Type B pancreatic cell (in vitro differentiated cells): Measurements from ENCODE around the gene CSTPP1. TPM values are rescaled to one million over a fixed set of nuclear protein-coding genes. Genes with fewer than 3 reads are reported as not detected.

ENCODE experiments used
- DNase-seq: peaks from one replicate; pipeline ENCODE4 v3.0.0; 2021; ENCODE audit warnings: mixed read lengths; ENCODE audit not compliant: unreplicated experiment; ENCODE audit errors: extremely low spot score
- H3K27ac Mint-ChIP-seq: 2 replicates; pipeline ENCODE4 v1.8.0; 2021; ENCODE audit warnings: mild to moderate bottlenecking, mixed read lengths
- H3K27me3 Mint-ChIP-seq: 2 replicates; pipeline ENCODE4 v1.8.0; 2021; ENCODE audit warnings: mixed read lengths
- H3K36me3 Mint-ChIP-seq: 2 replicates; pipeline ENCODE4 v1.8.0; 2021; ENCODE audit warnings: mixed read lengths
- H3K4me1 Mint-ChIP-seq: one replicate; pipeline ENCODE4 v1.8.0; 2021; ENCODE audit warnings: mixed read lengths; ENCODE audit not compliant: unreplicated experiment
- H3K4me3 Mint-ChIP-seq: 2 replicates; pipeline ENCODE4 v1.8.0; 2021; ENCODE audit warnings: mild to moderate bottlenecking, mixed read lengths
- H3K9me3 Mint-ChIP-seq: 2 replicates; pipeline ENCODE4 v1.8.0; 2021; ENCODE audit warnings: mixed read lengths
- total RNA-seq: library from RNA; stranded (reverse); gene quantifications from 2 replicates; pipeline ENCODE4 v1.2.1, GENCODE V29; 2021; ENCODE audit warnings: low replicate concordance
- TF ChIP-seq, protein P1 (sequence below): fragments of 200-600 bp; sonication (generic); conservative IDR thresholded peaks from 2 replicates; pipeline ENCODE4 v1.5.0; 2021; ENCODE audit warnings: antibody characterized with exemption, mild to moderate bottlenecking

The CSTPP1 gene
- total RNA-seq, 1 donor from 2014 or later: 44.4 TPM

DNA sequence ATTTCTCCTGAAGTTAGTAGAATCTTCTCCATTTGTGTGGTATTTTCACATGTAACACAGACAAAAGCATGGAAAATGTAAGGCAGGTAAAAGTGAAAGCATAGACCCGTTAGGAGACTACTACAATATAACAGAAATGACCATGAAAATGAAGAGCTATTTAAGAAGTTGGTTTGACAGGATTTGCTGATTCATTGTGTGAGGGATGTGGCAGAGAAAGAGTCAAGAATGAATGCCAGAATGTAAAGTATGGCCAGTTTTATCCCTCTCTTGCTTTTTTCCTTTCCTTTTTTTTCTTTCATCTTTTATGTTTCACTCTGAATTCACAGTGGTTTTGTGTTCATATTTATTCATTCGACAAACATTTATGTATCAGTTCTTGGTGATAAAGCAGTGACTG is 124.2 kb downstream of the CSTPP1 start:
- H3K4me1 Mint-ChIP-seq: peaks cover 18% of the 10 kb centered on the region
- no peaks in the 10 kb centered on the region for H3K27me3 Mint-ChIP-seq
- no peak overlapping the region for H3K4me3 Mint-ChIP-seq
- H3K27ac Mint-ChIP-seq: no peak overlapping the region
- no peaks in the 10 kb centered on the region for H3K9me3 Mint-ChIP-seq
- H3K36me3 Mint-ChIP-seq: peaks cover 18% of the 10 kb centered on the region
- TF ChIP-seq, protein P1, sequence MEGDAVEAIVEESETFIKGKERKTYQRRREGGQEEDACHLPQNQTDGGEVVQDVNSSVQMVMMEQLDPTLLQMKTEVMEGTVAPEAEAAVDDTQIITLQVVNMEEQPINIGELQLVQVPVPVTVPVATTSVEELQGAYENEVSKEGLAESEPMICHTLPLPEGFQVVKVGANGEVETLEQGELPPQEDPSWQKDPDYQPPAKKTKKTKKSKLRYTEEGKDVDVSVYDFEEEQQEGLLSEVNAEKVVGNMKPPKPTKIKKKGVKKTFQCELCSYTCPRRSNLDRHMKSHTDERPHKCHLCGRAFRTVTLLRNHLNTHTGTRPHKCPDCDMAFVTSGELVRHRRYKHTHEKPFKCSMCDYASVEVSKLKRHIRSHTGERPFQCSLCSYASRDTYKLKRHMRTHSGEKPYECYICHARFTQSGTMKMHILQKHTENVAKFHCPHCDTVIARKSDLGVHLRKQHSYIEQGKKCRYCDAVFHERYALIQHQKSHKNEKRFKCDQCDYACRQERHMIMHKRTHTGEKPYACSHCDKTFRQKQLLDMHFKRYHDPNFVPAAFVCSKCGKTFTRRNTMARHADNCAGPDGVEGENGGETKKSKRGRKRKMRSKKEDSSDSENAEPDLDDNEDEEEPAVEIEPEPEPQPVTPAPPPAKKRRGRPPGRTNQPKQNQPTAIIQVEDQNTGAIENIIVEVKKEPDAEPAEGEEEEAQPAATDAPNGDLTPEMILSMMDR: no peak
- DNase-seq: no peak

DNA sequence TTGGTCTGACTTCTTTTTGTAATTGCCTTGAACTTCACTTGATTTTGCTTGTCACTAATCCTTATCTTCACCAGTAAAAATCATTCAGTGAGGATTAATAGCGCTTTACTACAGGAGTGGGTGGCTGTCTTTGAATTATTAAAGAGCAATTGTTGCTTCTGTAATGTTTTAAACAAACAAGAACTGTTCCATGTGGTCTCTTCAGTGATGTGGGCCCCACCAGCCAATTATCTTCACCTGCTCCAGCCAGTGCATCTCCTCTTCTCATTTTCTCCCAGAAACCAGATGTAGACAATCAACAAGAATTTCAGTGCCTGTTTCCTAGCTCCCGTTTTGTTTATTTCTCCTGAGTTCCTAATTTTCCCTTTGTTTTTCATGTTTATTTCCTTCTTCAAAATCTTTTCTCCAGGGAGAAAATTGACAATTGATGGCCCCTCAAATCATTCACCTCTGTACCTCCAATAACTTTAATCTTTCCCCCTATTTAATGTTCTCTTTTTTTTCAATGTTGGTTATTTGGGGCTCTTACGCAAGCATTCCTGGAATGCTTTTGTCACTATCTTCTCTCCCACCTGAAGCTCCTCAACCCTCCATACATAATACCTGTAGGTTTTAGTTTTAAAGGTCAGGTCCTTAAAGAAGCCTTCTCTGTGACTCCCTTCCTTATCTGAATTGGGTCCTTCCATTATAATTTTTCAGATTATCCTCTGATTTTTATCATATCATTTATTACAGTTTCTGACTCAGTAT is 125.0 kb downstream of the CSTPP1 start:
- Mint-ChIP-seq H3K9me3 (no peaks in the 10 kb centered on the region), H3K36me3 (peaks cover 15% of the 10 kb centered on the region), H3K27me3 (no peaks in the 10 kb centered on the region), H3K4me1 (peaks cover 11% of the 10 kb centered on the region), H3K4me3 (no peak overlapping the region), H3K27ac (no peak overlapping the region)
- no peak for DNase-seq
- TF ChIP-seq, protein P1: no peak

DNA sequence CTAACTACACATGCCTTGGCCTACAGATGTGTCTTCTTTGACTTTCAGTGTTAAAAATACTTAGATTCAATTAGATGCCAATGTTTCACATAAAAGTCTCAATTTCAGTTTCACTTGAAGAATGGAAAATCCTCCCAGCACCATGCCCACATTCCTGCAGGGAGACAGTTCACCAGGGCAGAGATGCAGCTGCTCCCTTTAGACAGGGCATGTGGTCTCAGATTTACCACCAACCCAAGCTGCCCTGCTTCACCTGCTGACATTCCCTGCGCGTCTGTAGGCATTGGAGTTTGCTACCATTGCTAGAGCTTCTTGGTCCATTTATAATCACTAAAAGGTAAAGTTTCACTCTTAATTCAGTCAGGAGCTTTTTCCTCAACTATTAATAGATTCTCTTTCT is 126.2 kb downstream of the CSTPP1 start:
- TF ChIP-seq, protein P1: no peak
- Mint-ChIP-seq H3K4me3 (no peak overlapping the region), H3K36me3 (peaks cover 10% of the 10 kb centered on the region), H3K27me3 (no peaks in the 10 kb centered on the region), H3K9me3 (no peaks in the 10 kb centered on the region), H3K27ac (no peak overlapping the region), H3K4me1 (peaks cover 11% of the 10 kb centered on the region)
- DNase-seq: no peak

DNA sequence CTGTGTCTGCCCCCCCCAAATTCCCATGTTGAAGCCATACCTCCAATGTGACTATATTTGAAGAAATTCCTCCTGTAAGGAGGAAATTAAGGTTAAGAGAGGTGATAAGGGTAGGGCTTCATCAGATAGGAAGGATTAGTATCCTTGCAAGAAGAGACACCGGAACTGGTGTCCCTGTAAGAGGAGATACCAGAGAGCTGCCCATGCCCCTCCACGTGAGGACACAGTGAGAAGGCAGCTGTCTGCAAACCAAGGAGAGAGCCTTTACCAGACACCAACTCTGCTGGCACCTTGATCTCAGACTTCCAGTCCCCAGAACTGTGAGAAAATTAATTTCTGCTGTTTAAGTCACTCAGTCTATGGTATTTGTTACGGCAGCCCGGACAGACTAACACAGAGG is 130.8 kb downstream of the CSTPP1 start:
- Mint-ChIP-seq H3K36me3 (no peaks in the 10 kb centered on the region), H3K27me3 (no peaks in the 10 kb centered on the region), H3K4me1 (peaks cover 15% of the 10 kb centered on the region), H3K9me3 (no peaks in the 10 kb centered on the region), H3K4me3 (no peak overlapping the region), H3K27ac (no peak overlapping the region)
- TF ChIP-seq, protein P1: no peak
- no peak for DNase-seq

DNA sequence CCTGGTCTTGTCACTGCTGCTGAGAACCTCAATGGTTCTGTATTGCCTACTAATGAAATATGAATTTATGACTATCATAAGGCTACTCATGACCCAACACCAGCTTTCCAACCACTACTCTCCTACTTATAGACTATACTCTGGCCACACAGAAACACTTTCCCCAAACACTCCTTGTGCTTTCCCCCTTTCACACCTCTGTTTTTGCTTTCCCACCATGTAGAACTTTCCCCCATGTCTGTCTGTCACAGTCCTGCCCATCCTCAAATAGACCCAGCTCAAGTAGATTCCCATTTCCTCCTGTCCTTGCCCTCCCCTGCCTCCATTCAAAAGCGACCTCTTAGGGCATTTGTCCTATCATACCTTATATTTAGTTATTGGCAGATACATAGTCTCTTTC is 134.2 kb downstream of the CSTPP1 start:
- Mint-ChIP-seq H3K4me3 (no peak overlapping the region), H3K4me1 (peaks cover 15% of the 10 kb centered on the region), H3K27me3 (no peaks in the 10 kb centered on the region), H3K9me3 (no peaks in the 10 kb centered on the region), H3K27ac (no peak overlapping the region), H3K36me3 (no peaks in the 10 kb centered on the region)
- TF ChIP-seq, protein P1: no peak
- no peak for DNase-seq
